ENCODE results near the gene NBPF10.
"Not testable (repeated sequence)": the region's sequence is repeated elsewhere in the genome, so short reads cannot be mapped to it uniquely, and the experiment has no call there.

The NBPF10 gene, protein sequence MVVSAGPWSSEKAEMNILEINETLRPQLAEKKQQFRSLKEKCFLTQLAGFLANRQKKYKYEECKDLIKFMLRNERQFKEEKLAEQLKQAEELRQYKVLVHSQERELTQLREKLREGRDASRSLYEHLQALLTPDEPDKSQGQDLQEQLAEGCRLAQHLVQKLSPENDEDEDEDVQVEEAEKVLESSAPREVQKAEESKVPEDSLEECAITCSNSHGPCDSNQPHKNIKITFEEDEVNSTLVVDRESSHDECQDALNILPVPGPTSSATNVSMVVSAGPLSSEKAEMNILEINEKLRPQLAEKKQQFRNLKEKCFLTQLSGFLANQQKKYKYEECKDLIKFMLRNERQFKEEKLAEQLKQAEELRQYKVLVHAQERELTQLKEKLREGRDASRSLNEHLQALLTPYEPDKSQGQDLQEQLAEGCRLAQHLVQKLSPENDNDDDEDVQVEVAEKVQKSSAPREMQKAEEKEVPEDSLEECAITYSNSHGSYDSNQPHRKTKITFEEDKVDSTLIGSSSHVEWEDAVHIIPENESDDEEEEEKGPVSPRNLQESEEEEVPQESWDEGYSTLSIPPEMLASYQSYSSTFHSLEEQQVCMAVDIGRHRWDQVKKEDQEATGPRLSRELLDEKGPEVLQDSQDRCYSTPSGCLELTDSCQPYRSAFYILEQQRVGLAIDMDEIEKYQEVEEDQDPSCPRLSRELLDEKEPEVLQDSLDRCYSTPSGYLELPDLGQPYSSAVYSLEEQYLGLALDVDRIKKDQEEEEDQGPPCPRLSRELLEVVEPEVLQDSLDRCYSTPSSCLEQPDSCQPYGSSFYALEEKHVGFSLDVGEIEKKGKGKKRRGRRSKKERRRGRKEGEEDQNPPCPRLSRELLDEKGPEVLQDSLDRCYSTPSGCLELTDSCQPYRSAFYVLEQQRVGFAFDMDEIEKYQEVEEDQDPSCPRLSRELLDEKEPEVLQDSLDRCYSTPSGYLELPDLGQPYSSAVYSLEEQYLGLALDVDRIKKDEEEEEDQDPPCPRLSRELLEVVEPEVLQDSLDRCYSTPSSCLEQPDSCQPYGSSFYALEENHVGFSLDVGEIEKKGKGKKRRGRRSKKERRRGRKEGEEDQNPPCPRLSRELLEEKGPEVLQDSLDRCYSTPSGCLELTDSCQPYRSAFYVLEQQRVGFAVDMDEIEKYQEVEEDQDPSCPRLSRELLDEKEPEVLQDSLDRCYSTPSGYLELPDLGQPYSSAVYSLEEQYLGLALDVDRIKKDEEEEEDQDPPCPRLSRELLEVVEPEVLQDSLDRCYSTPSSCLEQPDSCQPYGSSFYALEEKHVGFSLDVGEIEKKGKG (N-terminal part only)

DNA sequence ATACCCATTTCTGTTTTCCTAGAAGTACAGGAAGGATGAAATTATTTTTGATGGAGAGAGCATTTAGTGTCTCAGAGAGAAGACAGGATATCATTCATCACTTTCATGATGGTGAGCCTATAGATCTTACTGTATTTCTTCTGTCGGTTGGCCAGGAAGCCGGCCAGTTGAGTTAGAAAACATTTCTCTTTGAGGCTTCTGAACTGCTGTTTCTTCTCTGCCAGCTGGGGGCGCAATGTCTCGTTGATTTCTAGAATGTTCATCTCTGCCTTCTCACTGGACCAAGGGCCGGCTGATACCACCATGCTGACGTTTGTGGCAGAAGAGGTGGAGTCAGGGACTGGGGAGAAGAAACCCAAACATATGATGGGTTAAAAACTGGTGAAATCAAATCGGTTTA, at the start of gene NBPF10:
Gene NBPF10 (minus strand): TSS at position 340 of the 400 bp plus-strand sequence. CDS start 35 bp downstream, at position 305.
- H3K27me3 ChIP-seq (ENCODE audit: control insufficient read depth in 2 of 2, insufficient read depth in 2 of 2, low read length in 2 of 2); H3K9ac ChIP-seq (ENCODE audit: low read depth in 1 of 2, low read length in 2 of 2); H3K4me3 ChIP-seq (ENCODE audit: low read length in 2 of 2); H3K27ac ChIP-seq (ENCODE audit: low read depth in 2 of 2, low read length in 2 of 2); H3K9me3 ChIP-seq (ENCODE audit: control insufficient read depth in 2 of 2, low read length in 2 of 2); H3K36me3 ChIP-seq (ENCODE audit: control insufficient read depth in 2 of 2, insufficient read depth in 2 of 2, low read length in 2 of 2); H3K4me1 ChIP-seq (ENCODE audit: control insufficient read depth in 2 of 2, insufficient read depth in 2 of 2, low read length in 2 of 2): not testable (repeated sequence)

DNA sequence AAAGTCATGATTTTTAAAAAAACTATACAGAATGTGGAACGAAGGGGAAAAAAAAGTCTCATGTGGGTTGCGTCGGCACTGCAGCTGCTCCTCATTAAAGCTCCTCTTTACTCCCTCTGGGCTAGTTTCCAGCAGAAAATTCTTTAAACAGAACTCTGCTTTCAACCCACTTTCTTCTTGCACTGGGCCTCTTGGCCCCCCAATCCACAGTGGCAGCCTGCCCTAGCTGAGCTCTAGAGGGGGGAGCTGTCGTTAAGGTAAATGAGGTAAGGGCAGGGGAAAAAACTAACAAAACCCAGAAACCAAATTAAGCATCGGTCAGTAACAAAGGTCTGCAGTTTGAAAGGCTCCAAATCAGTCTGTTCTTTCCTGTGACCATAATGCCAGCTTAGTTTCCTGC, 29.9 kb upstream of the NBPF10 start:
- not testable (repeated sequence) for H3K27ac ChIP-seq (ENCODE audit: low read depth in 2 of 2, low read length in 2 of 2); H3K27me3 ChIP-seq (ENCODE audit: control insufficient read depth in 2 of 2, insufficient read depth in 2 of 2, low read length in 2 of 2)

DNA sequence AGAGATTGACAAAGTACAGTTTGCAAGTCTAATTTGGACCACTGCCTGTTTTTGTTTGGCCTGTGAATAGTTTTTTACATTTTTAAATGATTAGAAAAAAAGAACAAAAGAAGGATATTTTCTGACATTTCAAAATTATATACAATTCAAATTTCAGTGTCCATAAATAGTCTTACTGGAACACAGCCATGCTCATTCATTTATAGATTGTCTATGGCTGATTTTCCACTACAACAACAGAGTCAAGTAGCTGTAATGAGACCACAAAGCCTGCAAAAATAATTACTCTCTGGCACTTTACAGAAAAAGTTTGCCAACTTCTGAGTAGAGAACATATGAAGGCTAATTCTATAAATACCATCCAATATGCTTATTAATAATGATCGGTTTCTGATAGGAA, 23.1 kb upstream of the NBPF10 start:
- not testable (repeated sequence) for H3K4me3 ChIP-seq (ENCODE audit: low read length in 2 of 2); H3K4me1 ChIP-seq (ENCODE audit: control insufficient read depth in 2 of 2, insufficient read depth in 2 of 2, low read length in 2 of 2); H3K27me3 ChIP-seq (ENCODE audit: control insufficient read depth in 2 of 2, insufficient read depth in 2 of 2, low read length in 2 of 2); H3K27ac ChIP-seq (ENCODE audit: low read depth in 2 of 2, low read length in 2 of 2); H3K9me3 ChIP-seq (ENCODE audit: control insufficient read depth in 2 of 2, low read length in 2 of 2); H3K36me3 ChIP-seq (ENCODE audit: control insufficient read depth in 2 of 2, insufficient read depth in 2 of 2, low read length in 2 of 2); H3K9ac ChIP-seq (ENCODE audit: low read depth in 1 of 2, low read length in 2 of 2)

More for the DNA sequence above, 29.9 kb upstream of the NBPF10 start:
- not testable (repeated sequence) for H3K36me3 ChIP-seq (ENCODE audit: control insufficient read depth in 2 of 2, insufficient read depth in 2 of 2, low read length in 2 of 2); H3K4me1 ChIP-seq (ENCODE audit: control insufficient read depth in 2 of 2, insufficient read depth in 2 of 2, low read length in 2 of 2); H3K9ac ChIP-seq (ENCODE audit: low read depth in 1 of 2, low read length in 2 of 2); H3K4me3 ChIP-seq (ENCODE audit: low read length in 2 of 2); H3K9me3 ChIP-seq (ENCODE audit: control insufficient read depth in 2 of 2, low read length in 2 of 2)

GRCh38 chr1:146167273-146167672, 22.7 kb upstream of the NBPF10 start:
- not testable (repeated sequence) for H3K4me1 ChIP-seq (ENCODE audit: control insufficient read depth in 2 of 2, insufficient read depth in 2 of 2, low read length in 2 of 2); H3K36me3 ChIP-seq (ENCODE audit: control insufficient read depth in 2 of 2, insufficient read depth in 2 of 2, low read length in 2 of 2); H3K27ac ChIP-seq (ENCODE audit: low read depth in 2 of 2, low read length in 2 of 2); H3K27me3 ChIP-seq (ENCODE audit: control insufficient read depth in 2 of 2, insufficient read depth in 2 of 2, low read length in 2 of 2); H3K4me3 ChIP-seq (ENCODE audit: low read length in 2 of 2); H3K9me3 ChIP-seq (ENCODE audit: control insufficient read depth in 2 of 2, low read length in 2 of 2); H3K9ac ChIP-seq (ENCODE audit: low read depth in 1 of 2, low read length in 2 of 2)

Data from mucosa of rectum (tissue), 2 donors.